ENCODE measurements around the gene CRYBB3.

Gene CRYBB3

DNA sequence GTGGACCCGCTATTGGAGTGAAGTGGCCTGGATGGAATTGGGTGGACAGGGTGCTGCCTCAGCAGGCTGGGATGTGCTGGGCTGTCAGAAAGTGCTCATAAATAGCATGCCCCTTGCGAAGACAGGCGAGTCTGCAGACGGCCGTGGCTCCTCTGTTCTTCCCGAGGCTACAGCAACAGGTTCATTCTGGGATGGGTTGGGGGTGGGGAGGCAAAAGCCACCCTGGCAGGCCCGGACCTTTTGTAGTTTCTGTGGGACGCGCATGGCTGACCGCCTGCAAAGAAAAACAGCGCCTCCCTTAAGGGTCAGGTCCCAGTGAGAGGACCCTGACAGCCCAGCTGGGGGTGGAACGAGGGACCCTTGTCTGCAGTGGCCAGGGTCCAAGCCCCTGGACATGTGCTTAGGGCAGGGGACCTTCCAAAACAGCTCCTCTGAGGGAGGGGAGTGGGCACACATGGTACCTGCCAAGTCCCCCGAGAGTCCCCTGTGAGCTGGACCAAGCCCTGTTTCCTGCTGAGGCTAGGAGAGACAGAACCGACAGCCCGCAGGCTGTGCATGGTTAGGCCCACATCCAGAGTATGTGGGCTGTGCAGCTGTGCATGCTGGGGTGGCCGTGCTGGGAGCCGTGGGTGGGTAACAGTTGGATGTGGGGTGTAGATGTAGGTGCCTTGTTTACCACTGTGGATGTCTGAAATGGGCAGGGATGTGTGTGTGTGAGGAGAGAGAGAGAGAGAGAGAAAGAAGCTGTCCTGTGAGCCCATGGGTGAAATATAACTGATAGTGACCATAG, at the start of gene CRYBB3:
Gene CRYBB3, plus strand, starts transcription at position 128 of the 790 bp plus-strand sequence. CDS start 1,539 bp downstream, outside the sequence.
- DNase-seq, result no peak

DNA sequence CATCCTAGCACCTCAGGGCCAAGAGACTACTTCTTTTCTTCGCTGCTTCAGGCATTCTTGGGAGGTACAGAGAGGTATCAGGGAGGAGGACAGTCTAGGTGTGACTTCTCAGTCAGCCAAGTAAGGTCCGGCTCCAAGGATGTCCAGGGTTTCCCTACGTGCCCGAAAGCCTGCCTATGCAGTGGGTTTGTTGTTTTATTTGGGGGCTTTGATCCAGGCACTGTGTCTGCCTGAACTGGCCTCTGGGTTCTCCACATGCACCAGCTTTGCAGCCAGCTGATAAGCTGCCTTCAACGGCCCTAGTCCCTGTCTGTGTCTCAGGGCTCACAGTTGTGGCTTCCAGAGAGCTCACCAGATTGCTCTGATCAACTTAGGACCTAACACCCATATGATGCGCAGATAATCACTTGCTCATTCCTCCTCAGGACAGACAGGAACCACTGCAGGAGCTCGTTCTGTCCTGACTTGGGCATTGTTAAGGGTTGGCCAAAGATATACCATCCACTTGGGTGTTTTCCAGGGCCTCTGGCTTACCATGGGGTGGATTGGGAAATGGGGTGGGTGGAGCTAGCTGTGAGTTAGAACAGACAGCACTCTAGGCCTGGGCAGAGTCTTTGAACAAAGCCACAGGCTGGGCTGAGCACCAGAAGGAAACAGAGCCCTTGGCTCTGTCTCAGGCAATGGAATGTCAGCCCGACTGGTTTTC, 45.5 kb upstream of the CRYBB3 start:
- DNase-seq, result no peak

DNA sequence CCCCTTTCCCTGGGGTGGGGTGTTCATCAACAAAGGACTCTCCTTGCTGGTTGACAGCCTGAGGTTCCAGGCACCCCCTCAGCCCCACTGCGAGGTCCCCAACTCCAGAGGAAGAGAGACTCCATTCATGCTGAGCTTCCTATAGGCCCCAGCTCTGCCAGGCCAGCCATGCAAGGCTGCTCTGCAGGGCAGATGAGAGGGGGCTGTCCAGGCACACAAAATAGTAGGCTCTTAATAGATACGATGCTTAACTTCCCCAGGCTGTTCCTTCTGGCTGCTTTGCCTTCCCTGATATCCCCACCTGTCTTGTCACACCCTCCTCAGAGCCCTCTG, 45.0 kb upstream of the CRYBB3 start:
- DNase-seq, result no peak

DNA sequence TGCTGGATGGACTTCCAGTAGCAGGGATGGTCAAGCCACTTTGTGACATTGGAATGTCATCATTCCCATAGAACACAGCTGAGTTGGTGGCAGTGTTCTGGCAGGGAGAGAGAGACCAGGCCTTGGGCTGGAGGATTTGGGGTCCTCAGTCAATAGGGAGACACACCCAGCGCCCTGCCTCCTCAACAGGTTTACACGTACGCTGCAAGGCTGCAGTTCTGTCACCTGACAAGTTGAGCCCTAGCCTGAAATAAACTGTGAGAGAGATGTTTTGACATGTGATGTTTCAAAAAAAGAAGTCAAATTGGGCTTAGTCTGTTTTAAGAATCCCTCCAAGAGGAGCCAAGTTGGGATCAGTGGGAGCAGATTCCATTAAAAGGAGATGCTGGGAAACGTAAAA, 42.9 kb upstream of the CRYBB3 start:
- DNase-seq, result no peak

DNA sequence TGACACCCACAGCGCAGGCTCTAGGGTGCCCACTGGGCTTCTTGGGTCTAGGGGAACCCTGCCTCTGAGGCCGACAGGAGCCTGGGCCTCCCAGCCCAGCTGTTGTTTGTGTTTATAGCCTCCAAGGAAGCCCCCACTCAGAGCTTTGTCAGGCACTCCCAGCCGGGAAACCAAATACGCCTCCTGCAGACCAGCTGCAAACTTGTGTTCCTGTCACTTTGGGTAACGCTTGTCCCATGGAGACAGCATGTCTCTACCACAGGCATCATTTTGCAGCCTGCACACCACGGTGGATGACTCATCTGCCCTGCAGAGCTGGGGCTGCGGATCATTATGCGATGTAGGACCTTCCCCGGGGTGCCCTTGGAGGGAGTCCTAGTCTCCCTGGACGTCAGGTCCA, 40.6 kb upstream of the CRYBB3 start:
- no peak for DNase-seq

GRCh38 chr22:25160120-25160996, 39.3 kb upstream of the CRYBB3 start:
- no peak for DNase-seq

DNA sequence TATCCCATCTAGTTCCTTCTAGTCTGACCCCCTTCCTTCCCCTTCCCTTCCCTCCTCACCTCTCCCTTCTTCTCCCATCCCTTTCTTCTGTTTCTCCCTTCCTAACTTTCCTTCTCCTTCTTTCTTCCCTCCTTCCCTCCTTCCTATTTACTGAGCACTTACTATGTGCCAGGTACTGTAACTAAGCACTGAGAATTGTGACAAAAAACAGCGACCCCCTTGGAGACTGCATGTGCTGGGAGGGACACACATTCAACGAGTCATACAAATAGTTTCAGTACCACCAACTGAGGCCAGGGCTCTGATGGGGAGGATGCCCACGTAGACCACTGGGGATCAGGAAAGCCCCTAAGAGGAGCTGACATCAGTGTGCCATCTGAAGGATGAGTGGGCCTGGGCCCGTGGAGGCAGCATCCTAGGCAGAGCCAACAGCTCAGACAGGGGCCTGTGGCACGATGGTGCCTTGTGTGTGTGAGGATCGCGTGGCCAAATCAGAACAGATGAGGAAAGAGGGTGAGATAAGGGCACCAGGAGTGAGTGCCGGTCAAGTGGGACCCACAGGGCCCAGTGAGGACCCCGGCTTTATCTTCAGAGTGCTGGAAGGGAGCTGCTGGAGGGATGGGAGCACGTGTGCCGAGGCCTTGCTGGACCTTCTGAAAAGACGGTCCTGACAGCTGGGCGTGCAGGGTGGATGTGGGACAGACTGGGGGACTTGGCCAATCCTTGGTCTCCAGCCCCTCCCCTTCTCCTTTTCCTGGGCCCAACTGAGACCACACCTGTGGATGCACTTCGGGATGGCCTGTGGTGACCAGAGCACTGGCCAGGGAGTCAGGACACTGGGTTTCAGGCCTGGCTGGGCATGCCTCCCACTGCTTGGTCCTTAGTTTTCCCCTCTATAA, 38.4 kb upstream of the CRYBB3 start:
- DNase-seq, result no peak

GRCh38 chr22:25161916-25162530, 37.6 kb upstream of the CRYBB3 start:
- DNase-seq, result no peak

DNA sequence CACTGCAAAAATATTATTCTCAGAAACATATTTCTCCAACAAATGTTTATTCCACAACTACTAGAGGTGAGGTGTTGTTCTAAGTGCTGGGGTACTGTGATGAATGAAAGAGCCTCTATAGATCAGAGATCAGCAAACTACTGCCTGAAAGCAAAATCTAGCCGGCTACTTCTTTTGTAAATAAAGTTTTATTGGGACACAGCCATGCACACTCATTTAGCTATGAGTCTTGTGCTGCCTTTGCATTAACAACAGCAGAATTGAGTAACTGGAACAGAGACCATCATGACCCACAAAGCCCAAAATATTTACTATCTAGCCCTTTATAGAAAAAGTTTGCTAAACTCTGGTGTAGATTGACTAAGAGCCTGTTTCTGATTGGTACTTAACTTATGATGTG, 37.1 kb upstream of the CRYBB3 start:
- DNase-seq, result no peak

DNA sequence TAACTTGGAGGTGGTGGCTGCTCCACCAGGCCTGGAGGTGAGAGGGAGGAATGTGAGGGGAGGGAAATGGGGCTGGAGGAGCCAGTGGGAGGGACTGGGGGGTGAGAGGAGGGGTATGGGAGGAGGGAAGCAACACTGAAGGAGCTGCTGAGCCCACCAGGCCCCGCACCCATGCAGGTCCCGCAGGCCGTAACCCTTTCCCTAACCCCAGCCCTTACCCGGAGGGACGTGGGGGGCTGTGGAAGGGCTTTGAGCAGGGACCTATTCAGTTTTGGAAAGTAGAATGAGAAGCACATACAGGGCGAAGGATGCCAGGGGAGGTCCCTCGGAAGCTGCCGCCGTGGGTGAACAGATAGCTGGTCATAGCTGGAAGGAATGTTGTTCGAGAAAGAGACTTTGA, 33.9 kb upstream of the CRYBB3 start:
- no peak for DNase-seq

DNA sequence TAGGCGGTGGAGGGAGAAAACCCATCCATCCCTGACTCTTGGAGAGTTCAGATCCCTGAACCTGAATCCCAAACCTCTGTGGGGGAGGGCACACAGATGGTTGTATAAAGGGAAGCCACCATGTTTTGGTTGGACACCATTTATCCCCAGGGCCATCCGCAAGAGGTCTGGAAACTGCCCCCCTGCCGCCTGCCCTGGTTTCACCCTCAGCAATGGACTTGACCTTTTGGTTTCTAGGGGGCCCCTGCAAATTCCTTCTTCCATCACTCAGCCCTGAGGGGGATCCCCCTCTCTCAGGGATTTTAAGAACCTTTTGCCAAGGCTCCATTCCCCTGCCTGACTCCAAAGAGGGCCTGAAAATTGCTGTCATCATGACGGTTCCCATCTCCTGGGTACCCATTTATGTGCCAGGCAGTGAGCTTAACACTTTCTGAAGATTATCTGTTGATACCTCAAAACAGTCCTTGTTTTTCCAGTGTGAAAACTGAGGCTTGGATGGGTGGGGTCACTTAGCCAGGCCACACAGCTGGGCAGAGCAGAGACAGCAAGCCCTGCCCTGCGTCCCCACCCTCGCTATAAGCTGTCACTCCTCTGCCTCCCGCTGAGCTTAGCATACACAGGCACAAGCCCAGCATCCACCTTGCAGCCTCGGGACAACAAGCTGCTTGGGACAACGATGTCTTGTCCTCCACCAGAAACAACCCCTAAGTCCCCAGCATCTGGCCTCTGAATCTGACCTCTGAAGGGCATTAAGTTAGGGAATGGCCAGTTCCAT, 33.2 kb upstream of the CRYBB3 start:
- no peak for DNase-seq

GRCh38 chr22:25167082-25167481, 32.6 kb upstream of the CRYBB3 start:
- DNase-seq, result no peak

DNA sequence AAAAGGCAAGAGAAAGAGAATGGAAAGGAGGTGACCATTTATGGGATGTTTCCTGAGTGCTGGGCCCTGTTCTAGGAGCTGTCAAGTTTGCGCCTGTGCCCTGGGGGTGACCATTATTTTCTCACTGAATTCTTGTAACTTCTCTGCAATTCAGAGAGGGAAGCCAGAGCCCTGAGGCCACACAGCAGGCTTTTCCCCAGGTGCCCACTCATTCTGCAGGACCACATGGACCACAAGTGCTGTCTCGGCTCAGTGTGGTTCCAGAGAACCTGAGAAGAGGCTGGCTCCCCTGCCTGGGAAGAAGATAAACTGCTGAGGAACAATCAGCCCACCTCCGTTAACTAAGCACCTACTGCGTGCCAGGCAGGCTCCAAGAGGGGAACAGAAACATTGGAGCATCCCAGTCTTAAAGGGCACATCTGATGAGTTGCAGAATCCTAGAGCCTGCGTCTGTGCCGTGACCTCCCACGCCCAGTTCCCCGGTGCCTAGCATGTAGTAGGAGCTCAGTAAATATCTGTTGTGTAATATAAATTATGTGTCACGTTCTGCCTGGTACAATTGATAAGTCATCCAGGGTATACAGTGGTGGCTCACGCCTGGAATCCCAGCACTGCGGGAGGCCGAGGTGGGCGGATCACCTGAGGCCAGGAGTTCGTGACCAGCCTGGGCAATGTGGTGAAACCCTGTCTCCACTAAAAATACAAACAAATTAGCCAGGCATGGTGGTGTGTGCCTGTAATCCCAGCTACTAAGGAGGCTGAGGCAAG, 31.6 kb upstream of the CRYBB3 start:
- DNase-seq, result no peak

DNA sequence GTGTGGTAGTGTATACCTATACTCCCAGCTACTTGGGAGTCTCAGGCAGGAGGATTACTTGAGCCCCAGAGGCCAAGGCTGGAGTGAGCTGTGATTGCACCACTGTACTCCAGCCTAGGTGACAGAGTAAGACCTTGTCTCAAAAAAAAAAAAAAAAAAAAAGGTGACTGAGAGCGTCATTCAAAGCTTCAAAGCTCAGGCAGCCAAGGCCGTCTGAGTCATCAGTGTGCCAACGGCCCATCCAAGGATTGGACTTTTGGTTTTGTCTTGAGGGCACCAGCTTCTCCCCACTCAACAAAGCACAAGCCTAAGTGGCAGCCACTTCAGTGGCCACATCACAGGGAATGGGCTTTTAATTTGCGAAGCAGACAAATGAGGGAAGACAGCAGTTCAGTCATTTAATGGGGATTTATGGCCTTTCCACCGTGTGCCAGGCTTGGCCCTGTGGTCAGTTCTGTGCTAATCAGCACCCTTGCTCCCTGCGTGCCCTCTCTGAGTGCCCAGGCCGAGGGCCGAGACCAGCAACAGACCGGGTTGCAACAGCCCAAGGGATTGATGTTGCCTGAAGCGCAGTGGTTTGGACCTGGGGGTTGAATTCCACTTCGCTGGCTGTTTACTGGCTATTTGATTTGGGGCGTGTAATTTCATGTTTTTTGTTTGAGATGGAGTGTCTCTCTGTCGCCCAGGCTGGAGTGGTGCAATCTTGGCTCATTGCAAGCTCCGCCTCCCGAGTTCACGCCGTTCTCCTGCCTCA, 30.2 kb upstream of the CRYBB3 start:
- no peak for DNase-seq

DNA sequence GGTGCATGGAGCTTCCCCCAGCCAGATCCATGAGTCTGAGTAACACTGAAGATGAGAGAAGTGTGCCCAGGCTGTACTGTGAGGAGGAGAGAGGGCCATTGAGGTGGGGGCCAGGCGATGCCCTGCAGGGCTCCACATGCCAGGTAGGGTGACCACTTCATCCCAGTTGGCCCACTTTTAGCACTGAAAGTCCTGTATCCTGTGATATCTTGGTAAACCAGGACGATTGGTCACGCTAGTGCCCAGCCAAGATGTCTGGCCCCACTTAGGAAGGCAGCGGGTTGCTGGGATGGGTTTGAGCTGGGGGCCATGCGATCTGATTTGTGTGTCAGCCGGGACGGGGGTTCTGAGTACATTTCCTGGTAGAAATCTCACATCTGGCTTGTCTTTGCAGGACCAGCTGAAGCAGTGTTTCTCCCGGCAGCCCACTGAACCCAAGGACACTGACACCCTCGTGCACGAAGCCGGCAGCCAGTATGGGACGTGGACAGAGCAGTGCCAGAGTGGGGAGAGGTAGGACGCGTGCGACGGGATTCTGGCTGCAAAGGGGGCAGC, 29.2 kb upstream of the CRYBB3 start:
- DNase-seq, result no peak

DNA sequence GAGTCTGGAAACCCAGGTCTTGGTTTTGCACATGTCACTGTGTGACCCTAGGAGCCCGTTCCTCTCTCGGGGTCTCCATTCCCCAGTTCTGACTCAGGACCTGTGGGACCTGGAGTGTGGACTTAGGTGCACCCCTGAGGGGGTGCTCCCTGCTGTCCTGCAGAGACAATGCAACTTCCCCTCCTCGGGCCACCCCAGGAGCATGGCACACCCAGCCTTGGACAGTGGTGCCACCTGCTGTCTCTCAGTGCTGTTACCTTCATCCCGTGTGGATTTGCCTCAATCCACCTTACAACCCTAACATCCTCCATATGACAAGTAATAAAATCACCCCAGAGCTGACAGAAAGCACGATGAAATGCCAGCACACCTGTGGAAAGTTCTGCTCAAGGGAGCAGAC, 27.5 kb upstream of the CRYBB3 start:
- peak; percentile 5 for DNase-seq

DNA sequence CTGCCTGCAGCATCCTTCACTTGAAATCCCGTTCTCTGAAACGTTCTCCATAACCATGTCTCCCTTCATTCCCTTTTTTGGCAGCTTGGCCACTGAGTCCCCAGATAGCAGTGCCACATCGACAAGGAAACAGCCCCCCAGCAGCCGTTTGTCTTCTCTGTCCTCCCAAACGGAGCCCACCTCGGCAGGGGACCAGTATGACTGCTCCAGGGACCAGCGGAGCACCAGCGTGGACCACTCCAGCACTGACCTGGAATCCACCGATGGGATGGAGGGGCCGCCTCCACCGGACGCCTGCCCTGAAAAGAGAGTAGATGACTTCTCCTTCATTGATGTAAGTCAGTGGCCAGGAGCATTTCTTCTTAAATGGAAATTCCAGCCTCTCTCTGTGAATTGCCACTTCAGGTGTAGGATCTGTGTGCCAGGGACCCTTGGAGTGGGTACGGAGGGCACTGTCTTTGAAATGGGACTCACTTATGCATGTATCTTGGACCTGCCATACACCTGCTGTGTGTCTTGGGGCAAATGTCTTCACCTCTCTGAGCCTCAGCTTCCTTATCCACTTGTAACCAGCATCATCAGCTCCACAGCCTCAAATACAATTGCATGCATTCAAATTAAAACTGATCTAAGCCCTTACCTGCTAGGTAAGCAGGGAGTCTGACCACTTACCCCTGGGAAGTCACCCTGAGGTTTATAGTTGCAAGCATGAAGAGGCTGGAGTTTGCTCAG, 25.3 kb upstream of the CRYBB3 start:
- DNase-seq, result no peak

DNA sequence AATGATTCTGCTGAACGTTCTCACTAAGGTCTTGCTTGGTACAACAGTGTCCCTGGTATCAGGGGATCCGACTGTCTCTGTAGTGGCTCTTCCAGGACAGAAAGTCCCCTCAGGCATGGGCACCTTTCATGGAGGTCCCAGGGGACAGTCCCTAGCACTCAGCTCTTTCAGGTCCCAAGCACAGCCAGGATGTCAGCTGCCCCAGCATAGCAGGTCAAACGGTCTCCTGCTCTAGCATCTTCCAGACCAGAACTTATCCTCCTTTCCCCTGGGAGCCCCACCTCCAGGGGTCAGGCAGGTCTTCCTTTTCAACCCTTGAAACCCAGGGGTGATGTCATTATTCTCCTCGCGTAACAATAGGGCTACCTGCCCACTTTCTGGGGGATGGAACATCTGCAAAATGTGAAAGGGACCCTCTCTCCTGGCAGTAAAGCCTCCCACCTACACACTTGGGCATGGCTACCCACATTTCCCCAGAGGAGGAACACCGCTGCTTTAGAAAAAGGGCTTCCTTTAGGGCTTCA, 24.7 kb upstream of the CRYBB3 start:
- no peak for DNase-seq
